ENCODE results near the gene KIAA1210. TPM values are rescaled to one million over a fixed set of nuclear protein-coding genes. Genes with fewer than 3 reads are reported as not detected.

KIAA1210 gene
- total RNA-seq, 1 experiment from 2014 or later = not detected

- TF ChIP-seq ZNF274 (IDR thresholded peaks at IDR 0.05; ENCODE audit: low read depth, low read length) (no peak), FOSL1 (IDR thresholded peaks at IDR 0.05; ENCODE audit: low read depth) (no peak), EGR1 (IDR thresholded peaks at IDR 0.05; ENCODE audit: low read depth) (no peak), SIN3A (IDR thresholded peaks at IDR 0.05; ENCODE audit: low read depth) (no peak), ZFX (IDR thresholded peaks at IDR 0.05) (no peak), JUND (IDR thresholded peaks at IDR 0.05) (no peak), CTCF (IDR thresholded peaks at IDR 0.05 in 2 of 3, conservative IDR thresholded peaks at IDR 0.05 in 1 of 3; ENCODE audit: borderline replicate concordance in 1 of 3, insufficient read depth in 1 of 3, low read depth in 2 of 3, low read length in 2 of 3) (no peak)
Observed at GRCh38 chrX:119147486-119147885, 19.9 kb upstream of the KIAA1210 start (continued).

GRCh38 chrX:119145241-119145653 lies 17.6 kb upstream of the KIAA1210 start:
- TF ChIP-seq RAD21 (IDR thresholded peaks at IDR 0.05; ENCODE audit: low read depth) (peak; percentile 69), CTCF (IDR thresholded peaks at IDR 0.05 in 2 of 3, conservative IDR thresholded peaks at IDR 0.05 in 1 of 3; ENCODE audit: borderline replicate concordance in 1 of 3, insufficient read depth in 1 of 3, low read depth in 2 of 3, low read length in 2 of 3) (peak; percentile 53 to 61 (median 57)), TCF7L2 (IDR thresholded peaks at IDR 0.05; ENCODE audit: borderline replicate concordance, extremely low read depth, insufficient read depth, insufficient read length) (no peak), EZH2phosphoT487 (IDR thresholded peaks at IDR 0.05; ENCODE audit: borderline replicate concordance) (no peak), CEBPB (IDR thresholded peaks at IDR 0.05; ENCODE audit: low read depth) (0 out of 2 replicates have a peak, but pooled peaks have one; percentile 13)
- Histone ChIP-seq H2AFZ (ENCODE audit: low read depth, low read length, poor library complexity, severe bottlenecking) (no peak overlapping the region), H3K9me3 (ENCODE audit: control insufficient read depth in 1 of 2, insufficient read depth in 1 of 2, low read depth in 1 of 2, low read length in 2 of 2) (no peaks in the 10 kb centered on the region), H3K27me3 (ENCODE audit: insufficient read depth, low read length) (no peaks in the 10 kb centered on the region), H3K79me2 (ENCODE audit: insufficient read depth, low read length) (no peaks in the 10 kb centered on the region), H3K4me1 (ENCODE audit: control insufficient read depth in 1 of 2, insufficient read depth in 2 of 2, low read length in 2 of 2) (no peaks in the 10 kb centered on the region), H3K36me3 (ENCODE audit: control insufficient read depth in 1 of 2, insufficient read depth in 2 of 2, low read length in 2 of 2) (no peaks in the 10 kb centered on the region), H3K27ac (ENCODE audit: low read depth, low read length) (no peak overlapping the region), H4K20me1 (ENCODE audit: insufficient read depth) (no peaks in the 10 kb centered on the region), H3K4me3 (replicated peaks in 1 of 2; ENCODE audit: low read depth in 1 of 2, low read length in 2 of 2) (no peak overlapping the region), H3K9ac (ENCODE audit: low read length) (no peak overlapping the region), H3K4me2 (ENCODE audit: low read length) (no peak overlapping the region), H3K9me2 (ENCODE audit: insufficient read depth) (no peaks in the 10 kb centered on the region)
- ChIA-PET POLR2A (no interaction called here), CTCF (interaction anchor here (1.4 kb wide), 1 partner anchor 36 kb away, joined by 5 read pairs; no protein-coding TSS in a partner anchor), RAD21 (ENCODE audit: low non-redundant PET in 1 of 2, low total read pairs in 2 of 2, uncharacterized antibody in 2 of 2, unreplicated experiment in 2 of 2) (no interaction called here)
- intact Hi-C loops (cut with micrococcal nuclease) = loop anchor here (1.0 kb wide), 2 partner anchors 36 to 73 kb away; no protein-coding TSS in a partner anchor
- DNase-seq (ENCODE audit: low read depth, low spot score) = peak; percentile 12
- BruUV-seq (replicated peaks) = no TSS peak
- peak; percentile 82 for ATAC-seq
